Gastroesophageal sphincter (tissue), 4 donors: Measurements from ENCODE around the gene MET. TPM values are rescaled to one million over a fixed set of nuclear protein-coding genes. Genes with fewer than 3 reads are reported as not detected.

Experiments used
- ATAC-seq: fragments of 150-250 bp; one replicate; pipeline ENCODE4 v1.9.1; 2016; ENCODE audit warnings: mild to moderate bottlenecking, moderate library complexity
- H3K27ac ChIP-seq, 4 donors: fragments of 200-600 bp; sonication (generic) in 3 of 4; 1 replicate in 3 of 4; 2 replicates in 1 of 4; pipeline ENCODE4 v1.5.1; 2016 to 2019
- H3K27me3 ChIP-seq: fragments of 200-600 bp; sonication (generic); one replicate; pipeline ENCODE4 v1.5.1; 2019
- H3K36me3 ChIP-seq, 2 donors: fragments of 200-600 bp; sonication (generic); one replicate each; pipeline ENCODE4 v1.5.1; 2019; ENCODE audit warnings: control low read depth in 1 of 2
- H3K4me1 ChIP-seq, 3 donors: fragments of 200-600 bp; sonication (generic); 1 replicate in 2 of 3; 2 replicates in 1 of 3; pipeline ENCODE4 v1.5.1; 2016 to 2019; ENCODE audit warnings: control low read depth in 2 of 3
- H3K4me3 ChIP-seq, 2 donors: fragments of 200-600 bp; sonication (generic); one replicate each; pipeline ENCODE4 v1.5.1; 2019; ENCODE audit warnings: mild to moderate bottlenecking in 1 of 2, moderate library complexity in 1 of 2
- H3K9me3 ChIP-seq, 3 donors: fragments of 200-600 bp; sonication (generic); one replicate each; pipeline ENCODE4 v1.5.1; 2017 to 2019; ENCODE audit warnings: control low read depth in 2 of 3
- CTCF ChIP-seq, 4 experiments: fragments of 200-600 bp in 2 of 4; fragments of 450-650 bp in 2 of 4; sonication (generic) in 1 of 4; IDR thresholded peaks; one replicate each; pipeline ENCODE4 v1.5.1; 2017 to 2019; ENCODE audit warnings: antibody characterized with exemption in 4 of 4, mild to moderate bottlenecking in 2 of 4, moderate library complexity in 2 of 4
- EP300 ChIP-seq: sonication (generic); formaldehyde crosslinking; IDR thresholded peaks from one replicate; pipeline ENCODE4 v1.6.1; 2017; ENCODE audit warnings: antibody characterized with exemption, mild to moderate bottlenecking
- POLR2A ChIP-seq, 2 donors: fragments of 450-650 bp; IDR thresholded peaks; one replicate each; pipeline ENCODE4 v1.6.1; 2017; ENCODE audit warnings: antibody characterized with exemption in 2 of 2, mild to moderate bottlenecking in 2 of 2, moderate library complexity in 1 of 2
- POLR2AphosphoS5 ChIP-seq: sonication (generic); formaldehyde crosslinking; IDR thresholded peaks from one replicate; pipeline ENCODE4 v1.6.1; 2017; ENCODE audit warnings: antibody characterized with exemption
- WGBS, 2 donors: methylation state at CpG; one replicate each; pipeline ENCODE4 v1.1.5; 2018; ENCODE audit warnings: low coverage in 1 of 2; 5-methylcytosine and 5-hydroxymethylcytosine counted together
- total RNA-seq, 4 donors: library from RNA; depleted of rRNA; stranded (reverse); fragments of >200 nt; gene quantifications; one replicate each; pipeline ENCODE4 v1.1.0, GENCODE V29; 2016

Gene MET
- total RNA-seq, 4 donors from 2014 or later, result 5.8 to 27.2 (median 21.3) TPM

- H3K4me1 ChIP-seq, result peaks cover 0 to 11% (median 2%) of the 10 kb centered on the region in 3 donors
- no peak for TF ChIP-seq POLR2A (IDR thresholded peaks at IDR 0.05)
- no peak for TF ChIP-seq EP300
- no peak for TF ChIP-seq CTCF (IDR thresholded peaks at IDR 0.05)
- TF ChIP-seq POLR2AphosphoS5, result no peak
- no peak for ATAC-seq
- no peaks in the 10 kb centered on the region for H3K9me3 ChIP-seq
- 98% methylated on average over 7 of the region's 7 CpGs for WGBS, 2 donors
- no peaks in the 10 kb centered on the region for H3K27me3 ChIP-seq
- no peak overlapping the region for H3K4me3 ChIP-seq
- H3K27ac ChIP-seq, result no peak overlapping the region
- no peaks in the 10 kb centered on the region for H3K36me3 ChIP-seq
Measured at GRCh38 chr7:116771640-116772039, 99.6 kb downstream of the MET start.

- no peak for ATAC-seq
- no peaks in the 10 kb centered on the region for H3K36me3 ChIP-seq
- H3K9me3 ChIP-seq, result no peaks in the 10 kb centered on the region
- H3K4me1 ChIP-seq, result peaks cover 0 to 12% (median 2%) of the 10 kb centered on the region in 3 donors
- TF ChIP-seq EP300, result no peak
- no peak for TF ChIP-seq CTCF (IDR thresholded peaks at IDR 0.05)
- TF ChIP-seq POLR2AphosphoS5, result no peak
- TF ChIP-seq POLR2A (IDR thresholded peaks at IDR 0.05), result no peak
- no peak overlapping the region for H3K27ac ChIP-seq
- no peak overlapping the region for H3K4me3 ChIP-seq
- H3K27me3 ChIP-seq, result no peaks in the 10 kb centered on the region
Measured at GRCh38 chr7:116772423-116772863, 100.4 kb downstream of the MET start.

DNA sequence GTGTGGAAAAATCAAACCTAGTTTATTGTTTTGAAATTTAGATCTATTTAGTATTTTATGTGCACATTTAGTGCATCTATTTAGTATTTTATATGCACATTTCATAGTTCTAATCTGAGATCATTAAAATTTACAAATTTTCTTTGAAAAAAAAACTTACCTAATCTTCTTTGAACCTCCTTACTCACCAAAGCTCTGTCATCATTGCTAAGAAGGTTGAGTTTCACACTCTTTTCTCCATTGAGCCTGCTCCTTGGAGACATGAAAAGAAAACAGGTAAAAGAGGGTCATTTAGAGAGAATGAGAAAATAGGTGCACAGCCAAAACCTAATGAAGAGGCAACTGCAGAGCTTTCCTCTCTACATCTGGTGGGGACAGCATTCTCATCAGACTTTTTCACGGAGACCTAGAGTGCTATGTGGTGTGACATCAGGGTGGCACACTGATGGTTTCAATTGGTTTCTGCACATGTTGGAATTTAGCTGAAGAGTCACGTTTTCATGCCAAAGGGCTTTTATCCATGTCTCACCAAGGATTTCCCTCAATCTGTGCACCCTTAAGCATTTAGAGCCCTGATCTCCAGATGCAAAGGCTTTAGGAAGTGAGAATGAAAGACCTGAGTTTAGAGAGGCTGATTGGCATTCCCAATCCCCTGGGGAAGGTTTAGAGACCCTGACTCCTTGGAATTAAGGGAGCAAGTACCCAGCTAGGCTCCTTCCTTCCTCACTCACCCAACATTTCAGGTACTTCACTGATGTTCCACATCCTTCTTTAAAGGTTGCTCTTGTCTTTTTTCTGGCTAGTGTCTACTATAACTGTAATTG, 101.1 kb downstream of the MET start:
- H3K4me1 ChIP-seq, result peaks cover 2 to 19% (median 2%) of the 10 kb centered on the region in 3 donors
- TF ChIP-seq POLR2A (IDR thresholded peaks at IDR 0.05) (no peak), EP300 (no peak), POLR2AphosphoS5 (no peak), CTCF (IDR thresholded peaks at IDR 0.05) (no peak)
- ATAC-seq, result no peak
- H3K27me3 ChIP-seq, result no peaks in the 10 kb centered on the region
- H3K36me3 ChIP-seq, result no peaks in the 10 kb centered on the region
- no peak overlapping the region for H3K27ac ChIP-seq
- WGBS, 2 donors, result 90 to 100% methylated on average over 2 of the region's 2 CpGs
- no peaks in the 10 kb centered on the region for H3K9me3 ChIP-seq
- no peak overlapping the region for H3K4me3 ChIP-seq

- Histone ChIP-seq H3K4me3 (no peak overlapping the region), H3K36me3 (no peaks in the 10 kb centered on the region), H3K27ac (no peak overlapping the region), H3K27me3 (no peaks in the 10 kb centered on the region), H3K4me1 (peaks cover 0 to 17% (median 2%) of the 10 kb centered on the region in 3 donors), H3K9me3 (no peaks in the 10 kb centered on the region)
- no peak for ATAC-seq
- TF ChIP-seq POLR2A (IDR thresholded peaks at IDR 0.05), result no peak
- TF ChIP-seq CTCF (IDR thresholded peaks at IDR 0.05), result no peak
- no peak for TF ChIP-seq EP300
- TF ChIP-seq POLR2AphosphoS5, result no peak
- WGBS, 2 donors, result 67 to 88% methylated on average over 2 of the region's 2 CpGs
Measured at GRCh38 chr7:116776046-116776445, 104.0 kb downstream of the MET start.
